H7 (cell line): Measurements from ENCODE around the gene DCBLD2. TPM values are rescaled to one million over a fixed set of nuclear protein-coding genes. Genes with fewer than 3 reads are reported as not detected.

Source experiments
- DNase-seq: peaks from one replicate; pipeline ENCODE4 v3.0.0; 2012
- H3K27me3 ChIP-seq: 2 replicates; pipeline ENCODE4 v1.6.0; 2011; ENCODE audit warnings: mild to moderate bottlenecking, low read length; ENCODE audit not compliant: control insufficient read depth, insufficient read depth
- H3K36me3 ChIP-seq: replicated peaks from 2 replicates; pipeline ENCODE4 v1.5.1; 2011; ENCODE audit warnings: low read length; ENCODE audit not compliant: control insufficient read depth, insufficient read depth
- H3K4me3 ChIP-seq: 2 replicates; pipeline ENCODE4 v1.5.1; 2011; ENCODE audit warnings: low read depth, mild to moderate bottlenecking, control low read depth, low read length, moderate library complexity; ENCODE audit not compliant: insufficient read depth
- total RNA-seq: library from RNA; depleted of rRNA; stranded (reverse); fragments of >200 nt; shearing (Covaris generic); gene quantifications from 2 replicates; pipeline ENCODE4 v1.2.3, GENCODE V29; 2014; rRNA removed

DCBLD2 gene, protein sequence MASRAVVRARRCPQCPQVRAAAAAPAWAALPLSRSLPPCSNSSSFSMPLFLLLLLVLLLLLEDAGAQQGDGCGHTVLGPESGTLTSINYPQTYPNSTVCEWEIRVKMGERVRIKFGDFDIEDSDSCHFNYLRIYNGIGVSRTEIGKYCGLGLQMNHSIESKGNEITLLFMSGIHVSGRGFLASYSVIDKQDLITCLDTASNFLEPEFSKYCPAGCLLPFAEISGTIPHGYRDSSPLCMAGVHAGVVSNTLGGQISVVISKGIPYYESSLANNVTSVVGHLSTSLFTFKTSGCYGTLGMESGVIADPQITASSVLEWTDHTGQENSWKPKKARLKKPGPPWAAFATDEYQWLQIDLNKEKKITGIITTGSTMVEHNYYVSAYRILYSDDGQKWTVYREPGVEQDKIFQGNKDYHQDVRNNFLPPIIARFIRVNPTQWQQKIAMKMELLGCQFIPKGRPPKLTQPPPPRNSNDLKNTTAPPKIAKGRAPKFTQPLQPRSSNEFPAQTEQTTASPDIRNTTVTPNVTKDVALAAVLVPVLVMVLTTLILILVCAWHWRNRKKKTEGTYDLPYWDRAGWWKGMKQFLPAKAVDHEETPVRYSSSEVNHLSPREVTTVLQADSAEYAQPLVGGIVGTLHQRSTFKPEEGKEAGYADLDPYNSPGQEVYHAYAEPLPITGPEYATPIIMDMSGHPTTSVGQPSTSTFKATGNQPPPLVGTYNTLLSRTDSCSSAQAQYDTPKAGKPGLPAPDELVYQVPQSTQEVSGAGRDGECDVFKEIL
- 43.8 and 49.6 TPM in 2 replicates for total RNA-seq

DNA sequence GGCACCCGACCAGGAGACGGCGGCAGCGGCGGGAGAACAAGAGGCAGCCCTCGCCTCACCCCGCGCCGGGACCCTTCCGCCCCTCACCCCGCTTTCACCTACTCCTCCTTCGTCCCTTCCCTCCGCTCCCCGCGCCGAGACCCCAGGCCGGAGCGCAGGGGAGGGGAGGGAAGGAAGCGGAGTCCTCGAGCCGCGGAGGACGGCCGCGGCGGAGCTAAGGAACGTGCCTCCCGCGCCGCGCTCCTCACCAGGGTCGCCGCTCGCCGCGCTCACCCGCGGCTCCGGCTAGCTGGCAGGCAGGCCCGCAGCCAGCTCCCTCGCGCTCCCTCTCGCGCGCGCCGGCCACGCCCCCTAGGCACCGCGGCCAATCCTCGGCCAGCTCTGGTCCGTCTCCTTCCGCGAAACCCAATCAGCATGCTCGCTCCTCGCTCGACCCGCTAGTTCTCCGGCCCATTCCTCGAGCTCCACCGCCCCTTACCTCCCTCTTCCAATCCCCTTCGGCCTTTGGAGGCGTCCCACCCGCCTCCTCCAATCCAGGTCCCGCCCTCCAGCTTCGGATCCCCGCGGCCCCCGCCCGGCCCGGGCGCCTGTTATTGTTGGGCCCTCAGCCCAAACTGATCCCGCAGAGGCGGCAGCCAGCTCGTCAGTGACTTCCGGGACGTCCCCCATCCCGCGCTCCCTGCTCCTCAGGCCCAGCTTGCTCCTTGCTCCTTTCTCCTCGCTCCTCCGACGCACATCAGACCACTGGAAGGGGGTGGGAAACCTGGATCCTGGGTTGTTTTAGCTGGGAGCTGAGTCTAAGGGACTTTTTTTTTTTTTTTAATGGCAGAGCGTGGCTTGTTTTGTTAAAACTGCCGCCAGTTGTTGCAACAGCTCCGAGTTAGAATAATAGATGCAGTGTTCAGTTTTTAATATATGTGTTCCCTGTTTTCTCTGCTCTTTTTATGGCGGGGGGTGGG is at the start of gene DCBLD2:
DCBLD2 (minus strand) TSS at position 304 of the 959 bp plus-strand sequence. CDS start 369 bp downstream, outside the sequence.
- Histone ChIP-seq H3K36me3 (no peaks in the 10 kb centered on the region), H3K27me3 (no peaks in the 10 kb centered on the region)
- DNase-seq = peak; percentile 98

DNA sequence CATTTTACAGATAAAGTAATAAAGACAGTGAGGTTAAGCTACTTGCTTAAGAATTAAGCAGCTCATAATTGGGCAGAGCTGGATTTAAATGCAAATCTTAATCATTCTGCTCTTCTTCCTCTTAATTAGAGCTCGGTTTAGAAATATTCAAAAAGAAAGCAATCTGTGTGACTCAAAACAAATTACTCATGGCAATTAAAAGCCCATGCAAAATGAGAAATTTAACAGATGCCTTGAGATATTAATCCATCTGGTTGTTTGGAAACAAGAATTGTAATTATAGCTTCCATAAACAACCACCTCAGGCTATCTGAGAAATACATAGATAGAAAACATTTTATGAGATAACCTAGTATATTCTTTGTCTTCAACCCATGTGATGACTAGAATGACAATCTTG is 44.2 kb upstream of the DCBLD2 start:
- Histone ChIP-seq H3K36me3 (no peaks in the 10 kb centered on the region), H3K4me3 (no peak overlapping the region), H3K27me3 (no peaks in the 10 kb centered on the region)
- DNase-seq = no peak

More for the DNA sequence above, at the start of gene DCBLD2:
- peak within 1 kb of the TSS; percentile 79 for H3K4me3 ChIP-seq

DNA sequence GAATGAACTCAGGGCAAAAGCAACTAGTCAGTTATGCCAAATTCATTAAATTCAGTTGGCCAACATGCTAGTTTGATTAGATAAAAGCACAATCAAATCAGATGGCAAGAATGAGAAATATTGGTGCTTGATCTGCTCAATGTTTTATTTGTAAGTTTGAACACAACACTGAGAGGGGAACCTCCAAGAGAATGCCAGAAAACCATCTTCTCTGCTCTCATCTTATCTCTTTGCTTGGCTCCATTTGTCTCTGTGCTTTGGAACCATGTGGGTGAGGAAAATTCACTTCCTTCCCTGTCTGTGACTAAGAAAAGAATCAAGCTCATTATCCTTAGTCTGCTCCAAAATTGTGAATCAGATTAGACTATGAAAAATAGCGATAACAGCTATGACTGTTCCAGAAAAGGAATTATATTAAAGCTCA is 43.6 kb upstream of the DCBLD2 start:
- no peak for DNase-seq
- H3K36me3 ChIP-seq = no peaks in the 10 kb centered on the region
- no peak overlapping the region for H3K4me3 ChIP-seq
- no peaks in the 10 kb centered on the region for H3K27me3 ChIP-seq

DNA sequence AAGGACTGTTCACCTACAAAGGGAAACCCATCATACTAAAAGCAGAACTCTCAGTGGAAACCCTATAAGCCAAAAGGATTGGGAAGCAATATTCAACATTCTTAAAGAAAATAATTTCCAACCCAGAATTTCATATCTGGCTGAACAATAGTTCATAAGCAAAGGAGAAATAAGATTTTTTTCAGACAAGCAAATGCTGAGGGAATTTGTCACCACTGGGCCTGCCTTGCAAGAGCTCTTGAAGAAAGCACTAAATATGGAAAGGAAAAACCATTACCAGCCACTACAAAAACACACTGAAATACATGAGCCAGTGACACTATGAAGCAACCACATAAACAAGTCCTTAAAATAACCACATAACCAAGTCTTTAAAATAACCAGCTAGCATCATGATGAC is 28.9 kb upstream of the DCBLD2 start:
- no peak for DNase-seq
- Histone ChIP-seq H3K4me3 (no peak overlapping the region), H3K36me3 (no peaks in the 10 kb centered on the region), H3K27me3 (no peaks in the 10 kb centered on the region)

DNA sequence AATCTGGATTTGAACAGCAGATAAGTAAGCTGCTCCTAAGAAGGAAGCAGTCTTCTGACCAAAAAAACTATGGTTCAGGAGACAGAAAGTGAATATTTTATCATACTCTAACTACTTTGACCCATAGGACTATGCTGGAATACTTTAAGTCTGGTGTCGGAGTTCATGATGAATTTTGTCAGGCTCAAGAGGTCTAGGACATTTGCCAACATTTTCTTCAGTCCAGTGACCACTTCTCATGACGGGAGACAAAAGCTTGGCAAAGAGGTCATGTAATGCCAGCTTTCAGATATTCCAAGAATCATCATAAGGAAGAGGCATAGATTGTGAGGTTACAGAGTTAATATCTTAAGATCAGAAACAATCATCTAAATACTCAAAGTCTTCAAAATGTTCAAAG is 20.5 kb upstream of the DCBLD2 start:
- H3K36me3 ChIP-seq = no peaks in the 10 kb centered on the region
- H3K4me3 ChIP-seq = no peak overlapping the region
- no peaks in the 10 kb centered on the region for H3K27me3 ChIP-seq
- no peak for DNase-seq

DNA sequence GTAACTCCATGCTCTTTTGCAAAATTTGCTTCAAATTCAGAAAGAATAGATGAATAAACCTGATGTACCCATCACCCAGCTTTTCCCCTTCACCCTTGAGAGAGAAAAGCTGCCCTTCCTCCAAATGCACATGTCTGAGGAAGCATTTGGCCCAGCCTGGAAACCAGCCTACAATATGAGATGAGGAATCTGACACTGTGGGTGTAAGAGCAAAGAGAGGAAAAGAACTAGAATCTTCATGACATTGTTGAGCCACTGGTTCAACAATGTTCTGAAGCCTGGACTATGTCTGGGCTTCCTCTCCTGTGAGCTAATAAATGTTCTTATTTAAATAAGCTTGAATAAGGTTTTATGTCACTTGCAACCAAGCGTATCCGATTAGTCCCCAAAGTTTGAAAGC is 18.7 kb upstream of the DCBLD2 start:
- no peaks in the 10 kb centered on the region for H3K27me3 ChIP-seq
- no peak for DNase-seq
- H3K4me3 ChIP-seq = no peak overlapping the region
- H3K36me3 ChIP-seq = no peaks in the 10 kb centered on the region

DNA sequence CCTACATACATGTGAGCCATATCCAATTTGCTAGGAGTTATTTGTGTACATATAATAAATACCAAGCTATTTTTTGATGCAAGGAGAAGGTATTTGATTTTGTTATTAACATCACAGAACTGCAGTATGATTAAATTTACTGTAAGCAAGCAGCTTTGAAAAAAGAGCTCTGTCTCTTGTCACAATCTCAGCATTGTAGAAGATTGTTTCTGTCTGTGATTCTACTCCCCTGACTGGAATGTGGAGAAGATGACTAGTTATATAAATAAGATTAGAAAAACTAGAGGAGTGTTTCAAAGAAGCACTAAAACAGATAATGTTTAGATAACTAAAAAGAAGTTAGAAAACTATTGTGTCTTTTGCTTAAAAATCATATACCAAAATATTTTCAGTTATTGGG is 17.1 kb upstream of the DCBLD2 start:
- no peak for DNase-seq
- no peaks in the 10 kb centered on the region for H3K27me3 ChIP-seq
- H3K36me3 ChIP-seq = no peaks in the 10 kb centered on the region
- H3K4me3 ChIP-seq = no peak overlapping the region

DNA sequence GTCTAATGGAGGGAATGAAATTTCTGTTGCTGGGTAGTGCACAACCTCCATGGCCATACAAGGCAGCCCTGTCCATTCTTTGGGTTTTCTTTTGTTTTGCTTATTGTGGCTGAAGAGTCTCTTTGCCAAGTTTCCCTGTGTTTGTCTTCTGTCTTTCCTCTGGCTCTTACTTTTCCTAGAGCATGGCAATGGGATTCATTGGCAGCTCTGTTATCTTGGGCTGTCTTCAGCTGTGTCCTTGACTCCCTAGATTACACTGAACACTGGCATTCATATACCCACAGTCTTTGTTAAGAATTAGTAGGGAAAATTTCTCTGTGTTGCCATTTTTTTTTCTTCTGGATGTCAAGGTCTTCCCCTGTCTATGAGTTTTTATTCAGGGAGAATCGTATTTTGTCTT is 16.1 kb upstream of the DCBLD2 start:
- H3K27me3 ChIP-seq = no peaks in the 10 kb centered on the region
- no peak overlapping the region for H3K4me3 ChIP-seq
- no peak for DNase-seq
- H3K36me3 ChIP-seq = no peaks in the 10 kb centered on the region

DNA sequence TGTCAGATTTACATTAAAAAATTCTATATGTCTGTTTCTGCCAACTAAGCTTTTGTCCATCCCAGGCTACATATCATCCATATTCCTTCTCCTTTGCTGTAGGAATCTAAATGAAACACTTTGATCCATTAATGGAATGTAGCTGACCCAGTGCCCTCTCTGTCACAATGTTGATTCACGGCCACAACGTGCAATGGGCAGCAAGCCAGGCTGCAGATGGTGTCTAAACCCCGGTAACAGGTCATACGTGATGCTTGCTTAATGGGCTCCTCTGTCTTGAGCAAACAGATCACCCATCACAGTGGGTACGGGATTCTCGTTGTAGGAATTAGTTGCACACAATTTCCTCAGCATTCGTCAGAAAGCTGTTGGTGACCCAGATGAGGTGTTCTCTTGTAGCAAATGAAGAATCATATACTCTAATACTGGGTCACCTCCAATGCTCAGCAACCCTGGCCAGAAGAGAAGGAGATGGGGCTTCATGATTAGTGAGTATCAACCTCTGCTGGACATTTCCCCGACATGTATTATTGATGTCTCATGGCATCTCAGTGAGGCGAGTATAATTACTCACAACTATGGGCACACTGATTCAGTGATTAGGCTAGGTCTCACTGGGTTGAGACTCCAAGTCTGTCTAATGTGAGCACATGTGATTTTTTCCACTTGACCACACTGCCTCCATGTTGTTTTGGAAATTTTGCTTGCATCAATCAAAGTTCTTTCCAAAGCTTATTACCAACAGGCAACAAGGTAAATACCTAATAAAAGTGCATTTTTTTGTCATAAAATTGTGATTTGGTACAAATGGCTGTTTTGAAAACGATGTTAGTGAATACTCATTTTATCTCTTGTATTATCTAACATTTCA is 12.9 kb upstream of the DCBLD2 start:
- no peak for DNase-seq
- H3K4me3 ChIP-seq = no peak overlapping the region
- no peaks in the 10 kb centered on the region for H3K36me3 ChIP-seq
- H3K27me3 ChIP-seq = no peaks in the 10 kb centered on the region

DNA sequence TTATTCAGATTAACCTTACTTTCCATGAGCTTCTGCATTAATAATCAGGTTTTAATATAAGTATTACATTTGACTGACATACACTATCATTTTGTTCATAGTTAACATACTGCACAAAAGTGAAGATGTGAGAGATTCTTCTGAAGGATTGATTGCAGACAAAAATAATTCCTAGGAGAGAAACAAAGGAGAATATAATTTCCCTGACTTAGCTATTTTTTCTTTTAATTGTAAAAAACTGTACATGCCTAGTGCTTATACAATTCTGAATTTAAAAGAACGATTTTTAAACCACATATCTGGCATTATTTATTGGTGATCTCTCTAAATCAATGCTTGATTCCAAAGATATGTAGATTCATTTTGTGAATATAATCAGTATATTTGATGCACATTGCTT is 11.0 kb upstream of the DCBLD2 start:
- DNase-seq = no peak
- Histone ChIP-seq H3K27me3 (no peaks in the 10 kb centered on the region), H3K4me3 (no peak overlapping the region), H3K36me3 (no peaks in the 10 kb centered on the region)

DNA sequence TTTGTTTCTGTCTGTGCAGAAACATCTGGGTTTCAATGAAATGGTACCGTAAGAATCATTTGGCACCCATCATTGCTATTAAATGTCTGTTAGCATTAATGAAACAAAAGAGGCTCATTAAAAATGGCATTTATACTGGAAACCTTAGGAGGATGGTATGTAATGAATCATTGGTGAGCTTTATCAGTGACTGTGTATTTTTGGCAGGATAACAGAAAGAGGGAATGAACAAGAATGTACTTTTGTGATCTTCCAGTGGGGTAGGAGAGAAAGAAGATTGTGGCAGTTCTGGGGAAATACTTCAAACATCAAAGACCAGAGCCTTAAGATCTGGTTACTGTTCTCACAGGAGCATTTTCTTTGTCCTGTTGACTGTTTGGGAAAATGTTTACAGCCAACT is 4.7 kb upstream of the DCBLD2 start:
- Histone ChIP-seq H3K36me3 (no peaks in the 10 kb centered on the region), H3K4me3 (no peak overlapping the region), H3K27me3 (no peaks in the 10 kb centered on the region)
- DNase-seq = no peak

DNA sequence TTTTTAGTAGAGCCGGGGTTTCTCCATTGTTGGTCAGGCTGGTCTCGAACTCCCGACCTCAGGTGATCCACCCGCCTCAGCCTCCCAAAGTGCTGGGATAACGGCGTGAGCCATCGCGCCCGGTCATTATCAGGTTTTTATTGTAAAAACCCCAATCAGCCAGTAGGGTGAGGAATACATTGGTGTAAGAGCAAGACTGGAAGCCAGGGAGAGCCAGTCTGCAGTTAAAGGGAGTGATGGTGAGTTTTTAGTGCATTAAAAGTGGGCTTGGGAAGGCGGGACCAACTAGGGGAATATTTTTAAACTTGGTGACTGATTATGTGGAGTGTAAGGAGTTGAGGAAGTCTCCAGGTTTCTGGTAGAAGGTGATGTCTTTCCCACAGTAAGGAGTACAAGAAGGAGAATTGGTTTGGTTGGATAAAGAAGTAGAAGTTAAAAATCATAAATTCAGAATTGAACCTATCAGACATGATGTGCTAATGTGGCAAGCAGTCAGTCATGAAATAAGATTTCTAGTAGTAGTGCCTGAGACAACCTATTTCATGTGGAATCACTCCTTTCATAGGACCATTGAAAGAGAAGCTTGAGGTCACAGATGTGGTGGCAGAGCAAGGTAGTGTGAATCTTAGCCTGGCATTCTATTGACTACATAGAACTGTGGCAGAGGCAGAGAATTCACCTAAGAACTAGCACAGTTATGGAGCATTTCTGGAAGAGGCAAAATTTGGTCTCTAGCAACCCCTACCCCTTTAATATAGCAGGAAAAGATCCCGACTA is 2.4 kb upstream of the DCBLD2 start:
- H3K4me3 ChIP-seq = no peak overlapping the region
- DNase-seq = no peak

DNA sequence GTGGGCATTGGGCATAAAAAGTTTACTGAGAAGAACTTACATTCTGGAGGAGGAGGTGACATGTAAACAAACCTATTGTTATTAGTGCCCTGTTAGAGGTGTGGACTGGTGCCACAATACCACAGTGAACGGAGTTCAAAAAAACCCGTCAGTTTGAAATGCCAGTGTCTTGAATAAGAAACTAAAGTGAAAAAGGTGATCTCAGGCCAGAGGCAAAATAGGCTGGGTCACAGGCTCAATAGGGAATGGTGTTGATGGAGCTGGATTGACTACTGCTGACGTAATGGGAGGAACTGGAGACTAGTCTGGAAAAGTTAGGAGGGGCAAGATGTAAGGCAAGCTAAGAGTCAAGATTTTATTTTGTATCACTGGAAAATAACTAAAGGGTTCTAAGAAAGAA is 1.6 kb upstream of the DCBLD2 start:
- Histone ChIP-seq H3K4me3 (no peak overlapping the region), H3K27me3 (no peaks in the 10 kb centered on the region), H3K36me3 (no peaks in the 10 kb centered on the region)
- no peak for DNase-seq

More for the DNA sequence above, 2.4 kb upstream of the DCBLD2 start:
- H3K36me3 ChIP-seq = no peaks in the 10 kb centered on the region
- H3K27me3 ChIP-seq = no peaks in the 10 kb centered on the region
